Measurements from ENCODE around the gene ADAMTS6.
"Not testable (repeated sequence)": the region's sequence is repeated elsewhere in the genome, so short reads cannot be mapped to it uniquely, and the experiment has no call there.

Gene ADAMTS6

DNA sequence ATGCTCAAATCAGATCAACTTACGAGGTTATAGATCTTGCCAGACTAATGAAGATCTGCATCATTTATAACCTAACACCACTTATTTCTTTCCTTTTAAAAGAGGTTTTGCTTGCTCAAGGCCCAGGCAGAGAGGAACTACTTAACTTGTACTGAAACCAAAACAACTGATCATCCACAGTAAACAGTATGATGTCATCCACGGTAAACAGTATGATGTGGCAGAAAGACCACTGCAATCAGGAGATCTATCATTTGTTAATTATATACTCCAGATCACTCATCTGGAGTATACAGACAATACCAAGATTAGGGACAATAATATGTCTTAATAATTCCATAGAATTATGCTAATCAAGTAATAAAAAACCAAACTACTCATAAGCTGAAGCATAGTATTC lies 116.8 kb downstream of the ADAMTS6 start:
- no peak for DNase-seq (ENCODE audit: low spot score)

DNA sequence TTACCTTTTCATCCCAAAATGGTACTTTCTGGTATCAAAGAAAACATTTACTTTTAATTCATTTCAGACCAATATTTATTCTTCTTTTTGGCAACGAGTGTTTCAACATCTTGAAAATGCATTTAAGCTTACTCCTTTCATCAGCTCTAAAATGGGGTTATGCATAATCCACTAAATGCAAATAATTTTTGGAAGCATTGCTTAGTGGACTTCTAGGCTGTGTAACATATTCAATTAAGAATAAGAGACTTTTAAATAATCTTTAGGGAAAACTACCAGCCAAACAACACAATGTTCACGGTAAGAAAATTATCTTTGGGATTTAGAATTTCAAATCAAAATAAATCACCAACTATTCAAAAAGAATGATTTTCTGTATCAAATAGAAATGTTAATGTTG lies 118.2 kb downstream of the ADAMTS6 start:
- no peak for DNase-seq (ENCODE audit: low spot score)

DNA sequence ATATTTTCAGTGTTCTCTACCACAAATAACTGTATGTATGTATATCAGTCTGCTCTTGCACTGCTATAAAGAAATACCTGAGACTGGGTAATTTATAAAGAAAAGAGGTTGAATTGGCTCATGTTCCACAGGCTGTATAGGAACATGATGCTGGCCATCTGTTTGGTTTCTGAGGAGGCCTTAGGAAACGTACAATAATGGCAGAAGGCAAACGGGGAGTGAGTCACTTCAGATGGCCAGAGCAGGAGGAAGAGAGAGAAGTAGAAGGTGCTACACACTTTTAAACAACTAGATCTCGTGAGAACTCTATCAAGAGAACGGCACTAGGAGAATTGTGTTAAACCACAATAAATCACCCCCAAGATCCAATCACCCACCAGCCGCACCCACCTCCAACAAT lies 121.7 kb downstream of the ADAMTS6 start:
- DNase-seq (ENCODE audit: low spot score) = no peak

DNA sequence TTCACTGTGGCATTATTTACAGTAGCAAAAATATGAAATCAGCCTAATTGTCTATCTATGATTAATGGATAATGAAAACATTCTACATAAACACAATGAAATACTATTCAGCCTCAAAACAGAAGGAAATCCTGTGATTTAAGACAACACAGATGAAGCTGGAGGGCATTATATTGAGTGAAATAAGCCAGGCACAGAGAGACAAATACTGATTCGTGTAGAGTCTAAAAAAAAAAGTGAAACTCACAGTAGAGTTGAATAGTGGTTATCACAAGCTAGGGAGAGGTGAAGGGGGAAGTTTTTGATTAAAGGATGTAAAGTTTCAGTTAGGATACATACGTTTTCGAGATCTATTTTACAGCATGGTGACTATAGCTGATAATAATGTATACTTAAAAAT lies 122.2 kb downstream of the ADAMTS6 start:
- no peak for DNase-seq (ENCODE audit: low spot score)

DNA sequence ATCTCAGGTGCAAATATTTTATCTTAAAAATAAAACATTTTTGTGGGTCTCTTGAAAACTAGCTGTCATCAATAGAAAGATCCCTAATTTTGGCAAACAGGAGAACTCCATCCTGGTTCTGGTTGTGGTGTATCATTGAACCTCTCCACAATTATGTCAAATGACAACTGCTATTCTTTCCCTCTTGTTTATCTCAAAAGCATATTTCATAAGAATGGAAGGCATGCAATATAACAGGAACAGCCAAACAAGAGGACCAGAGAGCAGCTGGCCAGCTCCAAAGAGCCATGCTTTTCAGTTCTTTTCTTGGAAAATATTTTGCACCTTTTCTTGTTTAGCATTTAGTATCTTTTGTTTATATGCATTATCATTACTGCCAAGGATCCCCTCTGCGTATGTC lies 125.4 kb downstream of the ADAMTS6 start:
- DNase-seq (ENCODE audit: low spot score) = no peak

DNA sequence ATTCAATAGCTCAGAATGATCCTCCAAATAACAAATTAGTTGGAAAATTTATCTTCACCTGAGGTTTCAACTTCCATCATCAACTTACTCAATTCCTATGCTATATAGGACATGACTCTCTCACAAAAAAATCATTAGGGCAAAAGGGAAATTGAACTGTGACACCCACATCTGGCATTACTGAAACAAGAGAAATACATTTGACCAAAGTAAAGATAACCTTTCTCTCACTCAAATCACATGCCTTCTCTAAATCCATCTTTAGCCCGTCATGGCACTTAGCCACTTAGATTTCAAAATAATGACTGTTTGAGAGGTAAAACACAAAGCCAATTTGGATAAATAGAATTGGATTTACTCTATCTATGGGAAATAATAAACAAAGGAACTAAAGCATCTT lies 126.4 kb downstream of the ADAMTS6 start:
- DNase-seq (ENCODE audit: low spot score) = no peak

DNA sequence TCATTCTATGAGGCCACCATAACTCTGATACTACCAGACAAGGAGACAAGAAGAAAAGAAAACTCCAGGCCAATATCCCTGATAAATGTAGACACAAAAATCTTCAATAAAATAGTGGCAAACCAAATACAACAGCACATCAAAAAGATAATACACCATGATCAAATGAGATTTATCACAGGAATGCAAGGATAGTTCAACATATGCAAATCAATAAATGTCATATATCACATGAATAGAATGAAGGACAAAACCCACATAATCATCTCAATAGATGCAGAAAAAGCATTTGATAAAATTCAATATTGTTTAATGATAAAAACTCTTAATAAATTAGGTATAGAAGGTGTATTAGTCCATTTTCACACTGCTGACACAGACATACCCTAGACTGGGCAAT lies 139.9 kb downstream of the ADAMTS6 start:
- DNase-seq (ENCODE audit: low spot score) = no peak

DNA sequence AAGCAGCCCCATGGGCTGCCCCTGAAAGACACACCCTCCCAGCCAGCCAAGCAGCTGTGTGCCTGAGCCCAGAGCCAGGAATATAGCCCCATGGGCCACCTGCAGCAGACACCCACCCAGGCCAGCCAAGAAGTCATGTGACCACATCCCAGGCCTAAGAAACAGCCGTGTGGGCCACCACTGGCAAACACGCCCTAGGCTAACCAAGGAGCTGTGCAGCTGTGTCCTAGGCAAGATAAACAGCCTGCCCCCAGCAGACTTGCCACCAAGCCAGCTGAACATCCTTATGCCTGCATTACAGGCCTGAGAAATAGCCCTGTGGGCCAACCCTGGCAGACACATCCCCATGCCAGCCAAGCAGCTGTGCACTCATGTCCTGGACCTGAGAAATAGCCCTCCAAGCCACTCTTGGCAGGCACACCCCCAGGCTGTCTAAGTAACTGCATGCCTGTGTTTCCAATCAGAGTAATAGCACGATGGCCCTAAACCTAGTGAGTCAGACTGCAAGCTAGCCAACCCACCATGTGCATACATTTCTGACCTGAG lies 143.0 kb downstream of the ADAMTS6 start:
- no peak for DNase-seq (ENCODE audit: low spot score)

DNA sequence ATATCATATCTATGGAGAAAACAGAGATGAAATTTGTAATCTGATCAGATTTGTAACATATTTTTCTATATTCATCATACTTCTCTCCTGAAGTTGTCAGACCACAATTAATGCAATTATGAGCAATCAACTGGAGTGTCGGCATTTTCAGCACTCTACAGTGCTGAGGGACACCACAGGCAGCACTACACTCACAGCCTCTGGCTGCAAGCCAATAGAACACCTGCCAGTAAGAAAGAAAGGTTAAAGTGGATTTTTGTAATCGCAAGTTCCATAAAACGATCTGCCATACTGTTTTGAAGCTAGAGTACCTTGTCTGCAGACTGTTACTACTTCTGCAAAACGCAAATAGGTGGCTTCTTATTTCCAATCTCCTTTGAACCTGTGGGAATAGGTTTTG lies 147.6 kb downstream of the ADAMTS6 start:
- no peak for DNase-seq (ENCODE audit: low spot score)

DNA sequence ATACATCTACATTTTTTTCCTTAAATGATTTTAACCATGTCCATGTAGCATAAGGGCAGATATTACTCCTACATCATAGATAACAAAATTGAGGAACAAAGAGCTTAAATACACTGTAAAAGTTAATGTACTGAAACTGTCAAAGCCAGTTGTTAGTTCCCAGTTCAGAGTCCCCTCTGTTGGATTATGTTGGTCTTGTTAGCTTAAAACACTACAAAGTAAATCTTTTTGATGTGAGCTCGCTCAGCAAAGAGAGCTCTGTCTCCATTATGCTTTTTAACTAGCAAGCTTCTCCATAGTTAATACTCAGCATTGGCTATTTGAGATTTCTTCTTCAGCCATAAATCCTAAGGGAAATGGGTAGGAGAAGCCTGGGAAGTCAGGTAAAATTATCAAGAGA lies 149.1 kb downstream of the ADAMTS6 start:
- no peak for DNase-seq (ENCODE audit: low spot score)

DNA sequence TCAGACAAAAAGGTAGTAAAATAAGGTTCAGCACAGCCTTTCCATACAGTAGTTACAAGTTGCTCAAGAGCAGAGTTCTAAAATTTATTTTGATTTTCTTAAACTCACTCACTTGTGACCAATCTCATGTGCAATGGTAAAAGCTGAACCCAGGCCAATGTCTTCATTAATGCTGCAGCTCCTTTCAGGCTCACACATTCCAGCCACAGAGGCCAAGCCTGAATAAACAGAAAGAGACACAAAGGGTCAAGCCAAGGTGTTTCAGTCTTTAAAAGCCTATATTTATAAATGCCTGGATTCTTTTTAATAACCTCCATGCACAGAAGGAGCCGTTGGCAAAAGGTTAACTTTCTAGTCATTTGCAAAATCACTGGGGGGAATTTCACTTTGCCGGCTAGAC lies 152.5 kb downstream of the ADAMTS6 start:
- DNase-seq (ENCODE audit: low spot score) = no peak

DNA sequence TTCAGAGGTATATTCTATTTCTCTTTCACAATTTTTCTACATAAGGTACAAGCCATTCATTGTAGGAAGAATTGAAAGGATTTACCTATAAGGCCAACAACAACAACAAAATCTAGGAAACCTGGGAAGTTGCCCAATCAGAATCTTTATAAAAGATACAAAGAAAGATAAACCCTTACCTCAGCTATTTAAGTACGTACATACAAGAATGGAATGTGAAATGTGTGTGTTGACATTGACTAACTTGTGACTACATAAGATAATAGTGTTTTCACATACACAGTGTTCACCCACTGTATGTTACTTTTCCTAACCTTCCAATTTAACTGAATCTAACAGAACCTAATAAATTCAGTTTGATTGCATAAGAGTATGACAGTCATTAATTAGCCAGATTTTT lies 154.1 kb downstream of the ADAMTS6 start:
- DNase-seq (ENCODE audit: low spot score) = no peak

DNA sequence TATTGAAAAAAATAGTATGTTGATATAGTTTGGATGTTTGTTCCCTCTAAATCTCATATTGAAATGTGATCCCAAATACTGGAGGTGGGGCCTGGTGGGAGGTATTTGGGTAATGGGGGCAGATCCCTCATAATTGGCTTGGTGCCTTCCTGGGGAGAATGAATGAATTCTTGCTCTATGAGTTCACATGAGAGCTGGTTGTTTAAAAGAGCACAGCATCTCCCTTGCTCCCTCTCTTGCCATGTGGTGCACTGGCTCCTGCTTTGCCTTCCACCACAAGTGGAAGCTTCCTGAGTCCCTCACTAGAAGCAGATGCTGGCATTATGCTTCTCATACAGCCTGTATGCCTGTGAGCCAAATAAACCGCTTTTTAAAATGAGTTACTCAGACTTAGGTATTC lies 154.8 kb downstream of the ADAMTS6 start:
- no peak for DNase-seq (ENCODE audit: low spot score)

DNA sequence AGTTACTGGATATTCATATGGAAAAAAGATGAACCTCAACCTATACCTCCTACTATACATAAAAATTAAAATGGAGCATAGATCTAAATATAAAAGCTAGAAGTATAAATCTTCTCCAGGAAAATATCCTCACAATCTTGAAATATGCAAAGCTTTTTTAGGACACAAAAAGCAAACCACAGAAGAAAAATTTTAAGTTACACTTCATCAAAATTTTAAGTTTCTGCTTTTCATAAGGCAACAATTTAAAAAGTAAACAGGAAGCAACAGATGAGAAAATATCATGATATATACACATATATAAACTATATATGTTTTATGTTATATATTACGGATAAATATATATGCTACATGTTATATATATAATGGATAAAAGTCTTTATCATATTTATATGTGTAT lies 157.5 kb downstream of the ADAMTS6 start:
- DNase-seq (ENCODE audit: low spot score) = no peak

DNA sequence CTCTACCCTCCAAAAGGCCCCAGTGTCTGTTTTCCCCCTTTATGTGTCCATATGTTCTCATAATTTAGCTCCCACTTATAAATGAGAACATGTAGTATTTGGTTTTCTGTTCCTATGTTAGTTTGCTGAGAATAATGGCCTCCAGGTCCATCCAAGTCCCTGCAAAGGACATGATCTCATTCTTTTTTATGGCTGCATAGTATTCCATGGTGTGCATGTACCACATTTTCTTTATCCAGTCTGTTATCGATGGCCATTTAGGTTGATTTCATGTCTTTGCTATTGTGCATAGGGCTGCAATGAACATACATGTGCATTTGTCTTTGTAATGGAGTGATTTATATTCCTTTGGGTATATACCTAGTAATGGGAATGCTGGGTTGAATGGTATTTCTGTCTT lies 161.0 kb downstream of the ADAMTS6 start:
- DNase-seq (ENCODE audit: low spot score) = not testable (repeated sequence)

DNA sequence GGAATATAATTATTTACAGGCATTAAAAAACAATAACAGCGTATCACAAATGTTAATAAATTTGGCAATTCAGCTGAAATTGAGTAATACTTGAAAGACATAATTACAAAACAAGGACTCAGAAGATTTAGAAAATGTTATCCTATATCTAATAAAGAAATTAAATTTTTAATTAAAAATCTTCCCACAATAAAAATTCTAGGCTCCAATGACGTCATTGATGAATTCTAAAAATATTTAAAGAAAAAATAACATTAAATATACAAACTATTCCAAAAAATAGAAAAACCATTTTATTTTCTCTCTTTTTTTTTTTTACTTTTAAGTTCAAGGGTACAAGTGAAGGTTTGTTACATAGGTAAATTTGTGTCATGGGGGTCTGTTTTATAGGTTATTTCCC lies 161.5 kb downstream of the ADAMTS6 start:
- no peak for DNase-seq (ENCODE audit: low spot score)

DNA sequence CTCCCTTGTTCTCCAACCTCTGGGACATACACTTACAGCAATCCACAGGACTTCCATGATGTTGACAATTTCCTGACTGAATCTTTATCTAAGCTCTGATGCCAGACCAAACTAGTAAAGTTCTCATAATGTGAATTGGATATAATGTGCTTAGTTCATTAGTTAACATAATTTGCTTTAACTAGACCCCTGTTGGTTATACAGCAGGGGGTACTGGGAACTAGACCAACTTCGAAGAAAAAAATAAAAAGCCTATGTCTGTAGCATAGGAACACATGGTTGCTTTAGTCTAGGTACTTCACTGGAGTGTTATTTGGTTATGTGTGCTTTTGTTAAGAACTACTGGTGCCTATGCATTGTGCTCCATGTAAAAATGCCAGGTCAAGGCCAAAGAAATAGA lies 173.8 kb downstream of the ADAMTS6 start:
- DNase-seq (ENCODE audit: low spot score) = no peak

DNA sequence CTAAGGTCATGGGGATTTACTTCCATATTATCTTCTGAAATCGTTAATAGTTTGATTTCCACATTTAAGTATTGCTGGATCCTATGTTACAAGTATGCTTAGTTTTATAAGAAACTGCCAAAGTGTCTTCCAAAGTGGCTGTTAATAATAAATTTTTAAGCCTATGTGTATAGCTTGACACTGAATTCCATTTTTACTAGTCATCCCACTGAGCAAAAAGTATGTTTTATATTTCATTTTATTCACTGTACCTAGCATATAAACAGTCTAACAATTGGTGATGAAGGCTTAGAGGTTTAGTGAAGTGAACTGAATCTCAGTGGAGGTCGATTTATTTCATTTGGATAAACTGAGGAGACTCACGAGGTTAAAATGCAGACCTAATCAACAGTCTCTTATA lies 174.6 kb downstream of the ADAMTS6 start:
- no peak for DNase-seq (ENCODE audit: low spot score)

DNA sequence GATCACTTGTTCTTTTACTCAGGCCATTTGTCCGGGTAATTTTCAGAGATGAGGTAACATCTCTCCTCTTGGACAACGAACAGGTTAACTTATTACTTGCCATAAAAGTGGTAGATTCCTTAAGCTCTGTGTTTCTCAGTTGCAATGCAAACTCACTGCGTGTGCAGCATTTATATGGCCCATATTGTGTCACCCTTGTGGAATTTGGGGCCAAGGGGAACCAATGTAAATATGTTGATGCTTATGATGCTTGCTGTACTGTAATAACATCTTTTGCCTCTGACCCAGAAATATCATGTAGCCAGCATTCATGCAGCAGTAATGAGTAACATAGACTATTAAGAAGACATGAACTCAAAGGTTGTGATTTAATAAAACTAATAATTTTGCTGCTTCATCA lies 175.8 kb downstream of the ADAMTS6 start:
- no peak for DNase-seq (ENCODE audit: low spot score)

DNA sequence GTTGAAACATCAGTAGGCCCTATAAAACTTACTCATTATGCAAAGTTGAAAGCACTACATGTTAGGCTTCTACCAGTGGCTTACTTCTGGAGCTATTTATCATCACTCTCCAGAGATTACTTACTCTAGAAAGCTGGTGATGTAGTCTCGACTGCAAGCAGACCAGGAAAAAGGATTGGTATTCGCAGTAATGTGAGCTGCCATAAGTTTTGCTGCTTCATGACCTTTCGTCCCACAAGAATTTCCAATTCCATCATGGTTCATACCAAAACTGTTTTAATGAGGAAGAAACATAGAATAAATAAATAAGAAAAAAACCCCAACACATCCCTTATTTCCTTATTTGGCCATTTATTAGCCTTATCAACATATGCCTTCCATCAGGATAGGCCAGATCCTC lies 181.9 kb downstream of the ADAMTS6 start:
- no peak for DNase-seq (ENCODE audit: low spot score)

DNA sequence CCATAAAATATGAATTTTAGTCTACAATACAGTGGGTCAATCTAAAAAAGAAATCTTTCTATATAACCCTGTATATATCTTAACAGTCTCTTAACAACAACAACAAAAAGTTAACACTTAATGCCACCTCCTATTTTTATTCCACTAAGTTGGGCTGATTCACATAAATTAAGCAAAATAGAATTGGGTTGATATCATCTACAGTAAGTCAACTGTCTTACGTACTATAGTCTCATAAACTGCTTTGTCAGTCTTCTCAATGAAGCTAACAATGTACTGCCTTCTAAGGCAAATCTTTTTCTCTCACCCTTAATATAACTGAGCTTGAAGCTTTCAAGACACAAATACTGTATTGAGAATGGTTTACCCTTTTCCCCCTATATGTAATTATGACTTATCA lies 185.7 kb downstream of the ADAMTS6 start:
- DNase-seq (ENCODE audit: low spot score) = no peak

DNA sequence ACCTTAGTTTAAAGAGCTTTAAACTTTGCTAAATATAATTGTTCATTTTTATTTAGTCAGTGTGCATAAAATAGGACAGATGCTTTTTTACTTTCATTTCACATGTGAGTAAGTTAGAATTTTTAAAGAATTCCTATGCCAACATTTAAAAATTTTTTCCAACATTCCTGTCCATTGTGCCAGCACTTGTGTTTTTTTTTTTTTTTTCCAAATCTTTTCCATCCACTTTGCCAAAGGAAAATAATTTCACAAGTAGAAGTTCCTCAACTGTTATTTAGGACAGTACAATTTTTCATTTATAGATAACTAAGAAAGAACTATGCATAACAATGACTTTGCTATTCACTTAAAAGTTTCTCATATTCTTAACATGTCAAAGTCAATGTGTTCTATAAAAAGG lies 189.5 kb downstream of the ADAMTS6 start:
- no peak for DNase-seq (ENCODE audit: low spot score)

DNA sequence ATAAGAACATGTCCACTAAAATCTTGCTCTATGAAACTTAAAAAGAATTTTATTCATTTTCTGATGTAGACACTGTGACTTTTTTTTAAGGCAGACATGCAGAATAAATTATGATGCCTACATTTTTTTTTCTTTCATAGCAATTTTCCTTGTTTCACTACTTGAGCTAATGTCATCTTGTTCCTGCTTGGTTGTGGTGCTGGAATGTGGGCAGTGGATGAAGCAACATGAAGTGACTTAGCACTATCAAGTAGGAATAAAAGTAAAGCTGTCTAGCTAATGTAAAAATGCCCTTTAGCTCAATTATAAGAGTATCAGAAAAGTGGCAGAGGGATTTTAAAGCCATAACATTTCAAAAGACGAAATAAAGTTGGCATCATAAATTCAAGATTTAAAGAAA lies 191.0 kb downstream of the ADAMTS6 start:
- no peak for DNase-seq (ENCODE audit: low spot score)

DNA sequence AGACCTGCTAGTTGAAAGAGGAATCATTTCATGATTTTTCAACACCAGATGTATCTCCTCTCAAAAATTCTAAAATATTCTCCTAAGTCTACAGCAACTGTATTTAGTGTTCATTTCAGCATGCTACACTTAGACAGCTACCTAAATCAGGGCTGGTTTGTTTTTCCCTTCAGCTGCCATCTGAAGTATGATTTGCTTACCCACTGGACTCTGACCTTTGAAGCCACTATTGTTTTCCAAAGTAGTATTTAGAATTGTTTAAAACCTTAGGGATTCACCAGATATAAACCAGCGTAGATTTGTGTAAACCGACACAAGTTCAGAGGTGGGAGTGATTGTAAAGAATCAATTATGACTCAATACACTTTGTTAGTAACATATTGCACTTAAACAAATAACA lies 193.1 kb downstream of the ADAMTS6 start:
- no peak for DNase-seq (ENCODE audit: low spot score)

DNA sequence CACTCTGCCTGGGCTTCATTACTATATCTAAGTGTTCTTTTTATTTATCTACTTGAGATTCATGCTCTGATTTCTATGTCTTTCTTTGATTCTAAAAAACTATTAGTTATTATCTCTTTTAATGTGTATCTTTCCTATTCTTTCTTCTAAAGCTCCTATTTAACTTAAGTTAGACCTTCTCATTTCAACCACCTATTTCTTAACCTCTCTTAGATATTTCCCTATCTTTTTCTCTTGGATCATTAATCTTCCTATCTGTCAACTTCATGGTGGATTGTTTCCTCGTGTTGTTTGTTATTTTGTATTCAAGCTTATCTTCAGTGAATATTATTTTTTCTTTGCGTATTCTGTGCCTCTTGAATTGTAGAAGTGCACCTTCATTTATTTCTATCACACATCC lies 202.1 kb downstream of the ADAMTS6 start:
- DNase-seq (ENCODE audit: low spot score) = no peak

All from SK-N-DZ (cell line).